B cell (primary cell): ENCODE data around the gene KLHL42. TPM values are rescaled to one million over a fixed set of nuclear protein-coding genes. Genes with fewer than 3 reads are reported as not detected.

Experiments
- ATAC-seq: fragments of 200-7000 bp; cut with Tn5 transposase; one replicate; pipeline ENCODE4 v1.10.0; 2021; ENCODE audit warnings: low read depth, mild to moderate bottlenecking, moderate number of reproducible peaks, moderate library complexity
- CTCF ChIA-PET: fragments of 350-600 bp; sonication (Branson Sonifier 250); formaldehyde crosslinking; loops from one replicate; lab custom pipeline; 2021; ENCODE audit warnings: antibody characterized with exemption, inconsistent platforms; lab: Charles Lee
- POLR2A ChIA-PET: fragments of 350-600 bp; sonication (Branson Sonifier 250); formaldehyde crosslinking; loops from one replicate; lab custom pipeline; 2021; ENCODE audit warnings: antibody characterized with exemption; lab: Charles Lee
- DNase-seq: peaks from one replicate; pipeline ENCODE4 v3.0.0; 2013
- H2AFZ ChIP-seq: 2 replicates; pipeline ENCODE4 v1.6.1; 2012; ENCODE audit warnings: mild to moderate bottlenecking, low read depth, low read length; ENCODE audit not compliant: insufficient read depth, poor library complexity, severe bottlenecking
- H3K27ac ChIP-seq, 2 donors: 1 replicate in 1 of 2; 2 replicates in 1 of 2; pipeline ENCODE4 v1.5.1; 2012 to 2013; ENCODE audit warnings: low read length in 2 of 2, mild to moderate bottlenecking in 2 of 2, moderate library complexity in 1 of 2
- H3K27me3 ChIP-seq, 4 experiments: fragments of 200-600 bp in 1 of 4; sonication (generic) in 1 of 4; replicated peaks in 1 of 4; 1 replicate in 2 of 4; 2 replicates in 2 of 4; pipeline versions ENCODE4 v1.6.1 to v1.7.0; 2013 to 2016; ENCODE audit warnings: low read length in 3 of 4, mild to moderate bottlenecking in 2 of 4, mixed read lengths in 1 of 4, moderate library complexity in 1 of 4; ENCODE audit not compliant: insufficient read depth in 4 of 4, control insufficient read depth in 3 of 4; ENCODE audit errors: control extremely low read depth in 1 of 4
- H3K36me3 ChIP-seq, 2 experiments: replicated peaks in 1 of 2; 1 replicate in 1 of 2; 2 replicates in 1 of 2; pipeline versions ENCODE4 v1.6.1 to v1.7.1; 2013; ENCODE audit warnings: low read length in 1 of 2; ENCODE audit not compliant: insufficient read depth in 2 of 2, control insufficient read depth in 1 of 2; ENCODE audit errors: control extremely low read depth in 1 of 2, extremely low read depth in 1 of 2
- H3K4me1 ChIP-seq, 2 donors: fragments of 200-600 bp in 1 of 2; sonication (generic) in 1 of 2; 1 replicate in 1 of 2; 2 replicates in 1 of 2; pipeline versions ENCODE4 v1.5.1 to v1.6.1; 2013 to 2017; ENCODE audit warnings: low read length in 2 of 2; ENCODE audit not compliant: control insufficient read depth in 2 of 2, insufficient read depth in 2 of 2
- H3K4me2 ChIP-seq: replicated peaks from 2 replicates; pipeline ENCODE3; 2012; ENCODE audit warnings: mild to moderate bottlenecking, low read depth, low read length; ENCODE audit not compliant: poor library complexity, severe bottlenecking
- H3K4me3 ChIP-seq, 5 experiments: fragments of 200-600 bp in 1 of 5; sonication (generic) in 1 of 5; 1 replicate in 3 of 5; 2 replicates in 2 of 5; pipeline versions ENCODE4 v1.5.1 to v1.7.0; 2011 to 2016; ENCODE audit warnings: low read length in 4 of 5, mild to moderate bottlenecking in 4 of 5, low read depth in 2 of 5, control low read depth in 1 of 5, moderate library complexity in 1 of 5; ENCODE audit not compliant: insufficient read depth in 1 of 5; ENCODE audit errors: control extremely low read depth in 1 of 5, extremely low read depth in 1 of 5
- H3K79me2 ChIP-seq: fragments of 200-600 bp; sonication (generic); one replicate; pipeline ENCODE4 v1.6.0; 2016; ENCODE audit warnings: low read length; ENCODE audit not compliant: control insufficient read depth, insufficient read depth
- H3K9ac ChIP-seq: fragments of 200-600 bp; sonication (generic); 2 replicates; pipeline ENCODE4 v1.6.1; 2017; ENCODE audit warnings: mild to moderate bottlenecking, low read length, moderate library complexity
- H3K9me3 ChIP-seq, 3 donors: one replicate each; pipeline versions ENCODE4 v1.6.1 to v1.7.1; 2013; ENCODE audit warnings: low read length in 2 of 3; ENCODE audit not compliant: control insufficient read depth in 2 of 3, insufficient read depth in 1 of 3; ENCODE audit errors: control extremely low read depth in 1 of 3
- H4K20me1 ChIP-seq: 2 replicates; pipeline ENCODE4 v1.6.0; 2012; ENCODE audit warnings: mild to moderate bottlenecking, low read length; ENCODE audit not compliant: insufficient read depth, control insufficient read depth, poor library complexity, severe bottlenecking
- H3K27ac Mint-ChIP-seq: one replicate; pipeline ENCODE4 v1.8.0; 2021; ENCODE audit warnings: mixed read lengths
- H3K27me3 Mint-ChIP-seq: one replicate; pipeline ENCODE4 v1.8.0; 2021; ENCODE audit warnings: mixed read lengths
- H3K4me1 Mint-ChIP-seq: one replicate; pipeline ENCODE4 v1.8.0; 2021; ENCODE audit warnings: mixed read lengths
- H3K4me3 Mint-ChIP-seq: one replicate; pipeline ENCODE4 v1.8.0; 2021; ENCODE audit warnings: mixed read lengths
- H3K9me3 Mint-ChIP-seq: one replicate; pipeline ENCODE4 v1.8.0; 2022; ENCODE audit warnings: mixed read lengths; ENCODE audit not compliant: insufficient read depth
- CTCF ChIP-seq: fragments of 200-600 bp; IDR thresholded peaks from one replicate; pipeline ENCODE4 v1.8.0; 2022; ENCODE audit warnings: antibody characterized with exemption, mild to moderate bottlenecking
- EZH2 ChIP-seq: IDR thresholded peaks from 2 replicates; pipeline ENCODE4 v1.6.1; 2012; ENCODE audit warnings: borderline replicate concordance, low read depth, mild to moderate bottlenecking, moderate library complexity, low read length; ENCODE audit not compliant: insufficient read depth, poor library complexity, severe bottlenecking
- WGBS: methylation state at CpG from one replicate; pipeline ENCODE4 v1.1.5; 2013; ENCODE audit warnings: missing lambda C conversion rate; ENCODE audit not compliant: insufficient coverage; 5-methylcytosine and 5-hydroxymethylcytosine counted together
- intact Hi-C: fragments of 100-400 bp; cut with micrococcal nuclease; formaldehyde crosslinking; loops from one replicate; pipeline ENCODE4 v1.10.0; 2022
- polyA plus RNA-seq: library from polyadenylated mRNA; depleted of rRNA; stranded (reverse); fragments of >200 nt; gene quantifications from 2 replicates; pipeline ENCODE4 v1.2.3, GENCODE V29; 2012
- total RNA-seq, 2 donors: library from RNA; stranded (reverse); fragments of 120-200 nt in 1 of 2; gene quantifications; 1 replicate in 1 of 2; 2 replicates in 1 of 2; pipeline versions ENCODE4 v1.2.3 to v1.2.4, GENCODE V29; 2013 to 2022

Gene KLHL42
- total and polyA plus RNA-seq, 2 donors (not counting 1 experiment from before 2014, with no cell fraction given): 11.5 to 20.5 TPM

GRCh38 chr12:27772328-27773049, 7.5 kb upstream of the KLHL42 start:
- Mint-ChIP-seq H3K4me1 (no peaks in the 10 kb centered on the region), H3K4me3 (no peak overlapping the region), H3K27ac (no peak overlapping the region), H3K9me3 (no peaks in the 10 kb centered on the region), H3K27me3 (no peaks in the 10 kb centered on the region)
- CTCF ChIA-PET: no interaction called here
- POLR2A ChIA-PET: no interaction called here
- Histone ChIP-seq H3K4me1 (no peaks in the 10 kb centered on the region), H3K9ac (no peak overlapping the region), H2AFZ (no peak overlapping the region), H3K9me3 (no peaks in the 10 kb centered on the region), H3K27me3 (no peaks in the 10 kb centered on the region), H4K20me1 (no peaks in the 10 kb centered on the region), H3K4me3 (no peak overlapping the region), H3K4me2 (no peak overlapping the region), H3K27ac (no peak overlapping the region), H3K36me3 (no peaks in the 10 kb centered on the region), H3K79me2 (no peaks in the 10 kb centered on the region)
- WGBS: no CpG with 5 or more reads among the region's 5 CpGs
- DNase-seq: no peak
- no peak for ATAC-seq
- no peak for TF ChIP-seq CTCF
- TF ChIP-seq EZH2: no peak
- intact Hi-C loops: no loop called here

GRCh38 chr12:27777141-27777540, 2.9 kb upstream of the KLHL42 start:
- Histone ChIP-seq H3K4me1 (peaks cover 11 to 15% of the 10 kb centered on the region in 2 donors), H3K4me3 (no peak overlapping the region), H3K27ac (no peak overlapping the region), H3K4me2 (no peak overlapping the region), H4K20me1 (no peaks in the 10 kb centered on the region), H3K36me3 (no peaks in the 10 kb centered on the region), H3K9ac (no peak overlapping the region), H2AFZ (no peak overlapping the region), H3K79me2 (peaks cover 16% of the 10 kb centered on the region), H3K9me3 (no peaks in the 10 kb centered on the region), H3K27me3 (no peaks in the 10 kb centered on the region)
- ChIA-PET CTCF (no interaction called here), POLR2A (interaction anchor here (0.6 kb wide), 1 partner anchor 166 kb away, joined by 6 read pairs; no protein-coding TSS in a partner anchor)
- Mint-ChIP-seq H3K27me3 (no peaks in the 10 kb centered on the region), H3K27ac (no peak overlapping the region), H3K4me3 (no peak overlapping the region), H3K9me3 (no peaks in the 10 kb centered on the region), H3K4me1 (peaks cover 19% of the 10 kb centered on the region)
- DNase-seq: no peak
- TF ChIP-seq EZH2: no peak
- no peak for TF ChIP-seq CTCF
- intact Hi-C loops: no loop called here
- no peak for ATAC-seq
- WGBS: 80% methylated on average over 1 of the region's 5 CpGs
